ENCODE results near the gene SLC44A2.

SLC44A2 gene

GRCh38 chr19:10602330-10603083 lies 22.8 kb upstream of the SLC44A2 start:
- DNase-seq (ENCODE audit: low spot score), result peak; percentile 98
- TF ChIP-seq CTCF (IDR thresholded peaks at IDR 0.05; ENCODE audit: extremely low read depth, missing control alignments), result no peak

- TF ChIP-seq CTCF (IDR thresholded peaks at IDR 0.05; ENCODE audit: extremely low read depth, missing control alignments), result no peak
- DNase-seq (ENCODE audit: low spot score), result peak; percentile 71
Observed at GRCh38 chr19:10603084-10603872, 22.1 kb upstream of the SLC44A2 start.

GRCh38 chr19:10603873-10604459 lies 21.4 kb upstream of the SLC44A2 start:
- DNase-seq (ENCODE audit: low spot score), result peak; percentile 73
- TF ChIP-seq CTCF (IDR thresholded peaks at IDR 0.05; ENCODE audit: extremely low read depth, missing control alignments), result no peak

GRCh38 chr19:10604460-10604980 lies 20.8 kb upstream of the SLC44A2 start:
- DNase-seq (ENCODE audit: low spot score), result peak; percentile 66
- no peak for TF ChIP-seq CTCF (IDR thresholded peaks at IDR 0.05; ENCODE audit: extremely low read depth, missing control alignments)

- DNase-seq (ENCODE audit: low spot score), result no peak
- no peak for TF ChIP-seq CTCF (IDR thresholded peaks at IDR 0.05; ENCODE audit: extremely low read depth, missing control alignments)
Observed at GRCh38 chr19:10611907-10612306, 13.4 kb upstream of the SLC44A2 start.

- no peak for TF ChIP-seq CTCF (IDR thresholded peaks at IDR 0.05; ENCODE audit: extremely low read depth, missing control alignments)
- no peak for DNase-seq (ENCODE audit: low spot score)
Observed at GRCh38 chr19:10612499-10613119, 12.7 kb upstream of the SLC44A2 start.
